GM23338 (cell line): ENCODE data around the gene POLE.

Experiments
- CREB1 ChIP-seq: fragments of 250-450 bp; sonication (Bioruptor Pico); IDR thresholded peaks from 2 replicates; pipeline ENCODE4 v1.5.0; 2020; ENCODE audit warnings: low read depth, mild to moderate bottlenecking, moderate library complexity
- CTCF ChIP-seq, 2 experiments: fragments of 200-600 bp in 1 of 2; sonication (generic) in 1 of 2; conservative IDR thresholded peaks; 2 replicates each; pipeline versions ENCODE4 v1.5.1 to v1.6.1; 2016 to 2017; ENCODE audit warnings: antibody characterized with exemption in 2 of 2, low read depth in 2 of 2, mild to moderate bottlenecking in 2 of 2, moderate library complexity in 1 of 2
- ETS1 ChIP-seq: IDR thresholded peaks from 2 replicates; pipeline ENCODE4 v1.6.1; 2016; ENCODE audit warnings: antibody characterized with exemption
- EZH2 ChIP-seq: fragments of 200-600 bp; sonication (generic); IDR thresholded peaks from one replicate; pipeline ENCODE4 v1.8.0; 2017; ENCODE audit warnings: antibody characterized with exemption, mild to moderate bottlenecking, low read depth; ENCODE audit not compliant: unreplicated experiment
- EZH2phosphoT487 ChIP-seq: fragments of 200-600 bp; sonication (generic); IDR thresholded peaks from one replicate; pipeline ENCODE4 v1.8.1; 2018; ENCODE audit warnings: antibody characterized with exemption; ENCODE audit not compliant: unreplicated experiment
- NANOG ChIP-seq: IDR thresholded peaks from 2 replicates; pipeline ENCODE4 v1.6.1; 2016; ENCODE audit warnings: antibody characterized with exemption, borderline replicate concordance
- POLR2AphosphoS5 ChIP-seq: IDR thresholded peaks from 2 replicates; pipeline ENCODE4 v1.6.1; 2016; ENCODE audit warnings: antibody characterized with exemption, low read depth
- REST ChIP-seq: IDR thresholded peaks from one replicate; pipeline ENCODE4 v1.6.1; 2018; ENCODE audit warnings: antibody characterized with exemption; ENCODE audit not compliant: unreplicated experiment
- ZNF114 ChIP-seq: fragments of 250-450 bp; sonication (Bioruptor Pico); IDR thresholded peaks from 2 replicates; pipeline ENCODE4 v1.5.0; 2020; ENCODE audit warnings: mild to moderate bottlenecking, moderate library complexity

GRCh38 chr12:132591107-132591935 lies 95.8 kb downstream of the POLE start:
- TF ChIP-seq EZH2, result no peak
- TF ChIP-seq CTCF (conservative IDR thresholded peaks at IDR 0.05; ENCODE audit: low read depth in 2 of 2), result no peak
- no peak for TF ChIP-seq POLR2AphosphoS5
- no peak for TF ChIP-seq EZH2phosphoT487
- no peak for TF ChIP-seq REST
- no peak for TF ChIP-seq NANOG
- TF ChIP-seq ZNF114 (CRISPR knock-in tag), result no peak
- TF ChIP-seq CREB1, result no peak
- no peak for TF ChIP-seq ETS1
